Neutrophil (primary cell): Measurements from ENCODE around the gene CR1.
A peak's percentile ranks its signal among the peaks of the same experiment; 100 is the strongest.
"Not testable (repeated sequence)": the region's sequence is repeated elsewhere in the genome, so short reads cannot be mapped to it uniquely, and the experiment has no call there.

Experiments
- H3K27ac ChIP-seq: fragments of 200-600 bp; sonication (generic); 2 replicates; pipeline ENCODE4 v1.5.1; 2016; ENCODE audit warnings: mild to moderate bottlenecking, moderate library complexity
- H3K27me3 ChIP-seq: fragments of 200-600 bp; sonication (generic); 2 replicates; pipeline ENCODE4 v1.6.0; 2016; ENCODE audit warnings: mild to moderate bottlenecking
- H3K36me3 ChIP-seq: fragments of 200-600 bp; sonication (generic); 2 replicates; pipeline ENCODE4 v1.5.1; 2017
- H3K4me1 ChIP-seq, 2 experiments: fragments of 200-600 bp in 1 of 2; sonication (generic) in 1 of 2; 1 replicate in 1 of 2; 2 replicates in 1 of 2; pipeline versions ENCODE4 v1.5.1 to v1.6.1; 2013 to 2016; ENCODE audit warnings: low read depth in 1 of 2, low read length in 1 of 2, mild to moderate bottlenecking in 1 of 2, moderate library complexity in 1 of 2; ENCODE audit not compliant: control insufficient read depth in 1 of 2, insufficient read depth in 1 of 2
- H3K4me3 ChIP-seq, 2 experiments: fragments of 200-600 bp in 1 of 2; sonication (generic) in 1 of 2; 1 replicate in 1 of 2; 2 replicates in 1 of 2; pipeline ENCODE4 v1.5.1; 2013 to 2016; ENCODE audit warnings: low read depth in 1 of 2, low read length in 1 of 2, mild to moderate bottlenecking in 1 of 2, moderate library complexity in 1 of 2
- H3K9me3 ChIP-seq: fragments of 200-600 bp; sonication (generic); 2 replicates; pipeline ENCODE4 v1.5.1; 2016
- CTCF ChIP-seq: fragments of 200-600 bp; sonication (generic); IDR thresholded peaks from 2 replicates; pipeline ENCODE4 v1.5.1; 2016; ENCODE audit warnings: antibody characterized with exemption

Gene CR1

DNA sequence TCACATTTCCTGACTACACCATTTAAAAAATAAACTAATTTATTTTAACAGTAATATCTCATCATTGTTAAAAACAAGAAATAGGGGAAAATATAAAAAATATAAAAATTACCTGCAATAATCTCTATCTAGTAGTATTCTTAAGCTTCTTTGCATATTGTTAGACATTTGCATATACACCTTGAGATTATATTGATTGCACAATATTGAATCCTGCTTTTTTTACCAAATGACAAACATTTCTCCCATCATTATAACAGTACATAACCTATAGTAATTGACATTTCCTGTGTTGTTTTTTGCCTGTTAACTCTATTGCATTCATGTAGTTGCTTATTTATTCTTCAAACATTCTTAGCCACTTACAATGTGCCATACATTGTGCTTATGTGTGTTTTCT is 137.3 kb downstream of the CR1 start:
- TF ChIP-seq CTCF: no peak
- Histone ChIP-seq H3K36me3 (peaks cover 96% of the 10 kb centered on the region), H3K27ac (no peak overlapping the region), H3K4me3 (no peak overlapping the region), H3K9me3 (peaks cover 9% of the 10 kb centered on the region), H3K27me3 (no peaks in the 10 kb centered on the region), H3K4me1 (no peaks in the 10 kb centered on the region)

DNA sequence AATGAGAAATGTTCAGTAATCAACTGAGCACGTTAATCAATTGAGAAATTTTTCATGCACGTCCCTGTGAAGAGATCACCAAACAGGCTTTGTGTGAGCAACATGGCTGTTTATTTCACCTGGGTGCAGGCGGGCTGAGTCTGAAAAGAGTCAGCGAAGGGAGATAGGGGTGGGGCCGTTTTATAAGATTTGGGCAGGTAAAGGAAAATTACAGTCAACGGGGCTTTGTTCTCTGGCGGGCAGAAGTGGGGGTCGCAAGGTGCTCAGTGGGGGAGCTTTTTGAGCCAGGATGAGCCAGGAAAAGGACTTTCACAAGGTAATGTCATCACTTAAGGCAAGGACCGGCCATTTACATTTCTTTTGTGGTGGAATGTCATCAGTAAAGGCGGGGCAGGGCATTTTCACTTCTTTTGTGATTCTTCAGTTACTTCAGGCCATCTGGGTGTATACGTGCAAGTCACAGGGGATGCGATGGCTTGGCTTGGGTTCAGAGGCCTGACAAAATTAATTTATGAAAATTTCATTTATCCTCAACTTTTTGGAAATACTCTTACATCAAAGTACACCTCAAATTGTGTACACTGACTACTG is 137.8 kb downstream of the CR1 start:
- H3K36me3 ChIP-seq: peaks cover 98% of the 10 kb centered on the region
- not testable (repeated sequence) for H3K27me3 ChIP-seq, H3K4me1 ChIP-seq, H3K9me3 ChIP-seq, H3K4me3 ChIP-seq, H3K27ac ChIP-seq

- H3K4me1 ChIP-seq, H3K27me3 ChIP-seq, H3K4me3 ChIP-seq, H3K27ac ChIP-seq, H3K9me3 ChIP-seq: not testable (repeated sequence)
- peaks cover 98% of the 10 kb centered on the region for H3K36me3 ChIP-seq
Observed at GRCh38 chr1:207634293-207634692, 138.3 kb downstream of the CR1 start.

DNA sequence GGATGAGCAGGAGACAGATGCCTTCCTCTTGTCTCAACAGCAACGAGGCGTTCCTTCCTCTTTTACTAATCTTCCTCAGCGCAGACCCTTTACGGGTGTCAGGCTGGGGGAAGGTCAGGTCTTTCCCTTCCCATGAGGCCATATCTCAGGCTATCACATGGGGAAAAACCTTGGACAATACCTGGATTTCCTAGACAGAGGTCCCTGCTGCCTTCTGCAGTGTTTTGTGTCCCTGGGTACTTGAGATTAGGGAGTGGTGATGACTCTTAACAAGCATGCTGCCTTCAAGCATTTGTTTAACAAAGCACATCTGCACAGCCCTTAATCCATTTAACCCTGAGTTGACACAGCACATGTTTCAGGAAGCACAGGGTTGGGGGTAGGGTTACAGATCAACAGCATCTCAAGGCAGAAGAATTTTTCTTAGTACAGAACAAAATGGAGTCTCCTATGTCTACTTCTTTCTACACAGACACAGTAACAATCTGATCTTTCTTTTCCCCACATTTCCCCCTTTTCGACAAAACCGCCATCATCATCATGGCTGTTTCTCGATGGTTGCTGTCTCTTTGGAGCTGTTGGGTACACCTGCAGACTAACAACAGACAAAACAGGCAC is 139.7 kb downstream of the CR1 start:
- H3K4me1 ChIP-seq, H3K9me3 ChIP-seq, H3K4me3 ChIP-seq, H3K27ac ChIP-seq, H3K27me3 ChIP-seq: not testable (repeated sequence)
- peaks cover 98% of the 10 kb centered on the region for H3K36me3 ChIP-seq

- H3K4me3 ChIP-seq, H3K9me3 ChIP-seq, H3K27me3 ChIP-seq, H3K4me1 ChIP-seq, H3K27ac ChIP-seq: not testable (repeated sequence)
- H3K36me3 ChIP-seq: peaks cover 98% of the 10 kb centered on the region
Observed at GRCh38 chr1:207638487-207639145, 142.7 kb downstream of the CR1 start.

- not testable (repeated sequence) for H3K27ac ChIP-seq, H3K4me3 ChIP-seq, H3K9me3 ChIP-seq, H3K4me1 ChIP-seq
- Histone ChIP-seq H3K36me3 (peaks cover 91% of the 10 kb centered on the region), H3K27me3 (peaks cover 12% of the 10 kb centered on the region)
Observed at GRCh38 chr1:207639362-207639761, 143.4 kb downstream of the CR1 start.

- Histone ChIP-seq H3K4me1 (peaks cover 10% of the 10 kb centered on the region in 2 experiments), H3K9me3 (no peaks in the 10 kb centered on the region), H3K27ac (no peak overlapping the region), H3K4me3 (peak overlapping the region; percentile 54 to 59), H3K27me3 (peaks cover 40% of the 10 kb centered on the region), H3K36me3 (peaks cover 44% of the 10 kb centered on the region)
- TF ChIP-seq CTCF: no peak
Observed at GRCh38 chr1:207644166-207644851, 148.4 kb downstream of the CR1 start.
